WTC11 (cell line): ENCODE measurements around the gene SLIT3.

ENCODE experiments used
- ATF6 ChIP-seq: sonication (generic); formaldehyde crosslinking; IDR thresholded peaks from 2 replicates; pipeline ENCODE4 v1.8.1; 2023; ENCODE audit warnings: mild to moderate bottlenecking, missing genetic modification reagents
- CTCF ChIP-seq: fragments of 200-600 bp; IDR thresholded peaks from 2 replicates; pipeline ENCODE4 v1.8.0; 2022; ENCODE audit warnings: antibody characterized with exemption
- JUN ChIP-seq: sonication (generic); formaldehyde crosslinking; IDR thresholded peaks from 2 replicates; pipeline ENCODE4 v1.8.0; 2023; ENCODE audit warnings: mild to moderate bottlenecking, missing genetic modification reagents
- TCF7 ChIP-seq: sonication (generic); formaldehyde crosslinking; IDR thresholded peaks from 2 replicates; pipeline ENCODE4 v1.8.0; 2022; ENCODE audit warnings: mild to moderate bottlenecking, low read depth, missing genetic modification reagents, moderate library complexity

GRCh38 chr5:168784454-168784853 is 516.5 kb downstream of the SLIT3 start:
- TF ChIP-seq ATF6 (CRISPR knock-in tag) (no peak), TCF7 (no peak), CTCF (no peak), JUN (CRISPR knock-in tag) (no peak)
